Thyroid gland (tissue), 4 donors: ENCODE measurements around the gene MYLK.

ENCODE experiments used
- POLR2A ChIP-seq, 2 donors: fragments of 450-650 bp; IDR thresholded peaks; one replicate each; pipeline ENCODE4 v1.6.1; 2017; ENCODE audit warnings: antibody characterized with exemption in 2 of 2, mild to moderate bottlenecking in 2 of 2, moderate library complexity in 1 of 2
- TF ChIP-seq, protein P1 (sequence below), 6 experiments: fragments of 200-600 bp in 3 of 6; fragments of 450-650 bp in 3 of 6; sonication (generic) in 3 of 6; IDR thresholded peaks; one replicate each; pipeline ENCODE4 v1.5.1; 2016 to 2019; ENCODE audit warnings: antibody characterized with exemption in 6 of 6, mild to moderate bottlenecking in 2 of 6, inconsistent platforms in 1 of 6, moderate library complexity in 1 of 6

DNA sequence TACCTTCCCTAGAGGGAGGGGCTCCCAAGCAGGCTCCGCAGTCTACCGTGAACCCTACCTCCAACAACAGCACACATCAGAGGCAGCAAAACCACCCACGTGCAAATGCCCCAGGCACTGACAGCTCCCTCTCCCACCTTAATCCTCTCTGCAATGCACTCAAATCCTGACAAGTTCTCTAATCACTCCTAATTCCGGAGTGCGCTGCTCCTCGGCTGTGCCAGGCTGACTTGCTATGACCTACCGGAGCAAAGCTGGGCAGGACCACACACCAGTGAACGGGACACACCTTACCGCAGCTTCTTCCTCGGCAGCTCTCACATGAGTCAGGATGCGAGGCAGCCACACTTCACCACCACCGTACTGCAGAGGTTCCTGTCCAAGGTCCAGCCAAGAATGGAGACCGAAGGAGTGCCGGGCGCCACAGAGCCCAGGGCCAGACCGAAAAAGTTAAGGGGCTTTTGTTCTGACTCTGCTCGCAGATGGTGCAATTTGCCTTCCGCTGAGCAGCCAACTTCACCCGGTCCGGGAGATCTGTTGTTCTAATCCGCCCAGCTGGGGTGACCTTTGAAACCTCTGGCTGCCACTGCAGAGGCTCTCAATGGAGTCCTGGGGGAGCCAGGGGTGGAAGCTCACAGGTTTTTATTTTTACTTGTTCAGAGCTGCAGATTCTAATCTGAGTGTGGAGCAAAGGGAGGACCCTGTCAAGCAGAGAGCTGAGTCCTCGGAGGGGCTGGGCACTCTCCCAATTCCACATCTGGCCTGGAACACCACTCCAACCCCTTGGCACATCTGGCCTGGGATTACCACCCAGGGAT, 84.4 kb downstream of the MYLK start:
- TF ChIP-seq, protein P1, sequence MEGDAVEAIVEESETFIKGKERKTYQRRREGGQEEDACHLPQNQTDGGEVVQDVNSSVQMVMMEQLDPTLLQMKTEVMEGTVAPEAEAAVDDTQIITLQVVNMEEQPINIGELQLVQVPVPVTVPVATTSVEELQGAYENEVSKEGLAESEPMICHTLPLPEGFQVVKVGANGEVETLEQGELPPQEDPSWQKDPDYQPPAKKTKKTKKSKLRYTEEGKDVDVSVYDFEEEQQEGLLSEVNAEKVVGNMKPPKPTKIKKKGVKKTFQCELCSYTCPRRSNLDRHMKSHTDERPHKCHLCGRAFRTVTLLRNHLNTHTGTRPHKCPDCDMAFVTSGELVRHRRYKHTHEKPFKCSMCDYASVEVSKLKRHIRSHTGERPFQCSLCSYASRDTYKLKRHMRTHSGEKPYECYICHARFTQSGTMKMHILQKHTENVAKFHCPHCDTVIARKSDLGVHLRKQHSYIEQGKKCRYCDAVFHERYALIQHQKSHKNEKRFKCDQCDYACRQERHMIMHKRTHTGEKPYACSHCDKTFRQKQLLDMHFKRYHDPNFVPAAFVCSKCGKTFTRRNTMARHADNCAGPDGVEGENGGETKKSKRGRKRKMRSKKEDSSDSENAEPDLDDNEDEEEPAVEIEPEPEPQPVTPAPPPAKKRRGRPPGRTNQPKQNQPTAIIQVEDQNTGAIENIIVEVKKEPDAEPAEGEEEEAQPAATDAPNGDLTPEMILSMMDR (IDR thresholded peaks at IDR 0.05): no peak
- no peak for TF ChIP-seq POLR2A (IDR thresholded peaks at IDR 0.05)
